WI38 (cell line): ENCODE measurements around the gene GP1BA.

Experiments
- H3K4me3 ChIP-seq: 2 replicates; pipeline ENCODE4 v1.5.1; 2011; ENCODE audit warnings: low read depth, mild to moderate bottlenecking, control low read depth, low read length
- TF ChIP-seq, protein P1 (sequence below): IDR thresholded peaks from 2 replicates; pipeline ENCODE4 v1.5.1; 2012; ENCODE audit warnings: low read depth, mild to moderate bottlenecking, control low read depth, low read length

GP1BA gene

DNA sequence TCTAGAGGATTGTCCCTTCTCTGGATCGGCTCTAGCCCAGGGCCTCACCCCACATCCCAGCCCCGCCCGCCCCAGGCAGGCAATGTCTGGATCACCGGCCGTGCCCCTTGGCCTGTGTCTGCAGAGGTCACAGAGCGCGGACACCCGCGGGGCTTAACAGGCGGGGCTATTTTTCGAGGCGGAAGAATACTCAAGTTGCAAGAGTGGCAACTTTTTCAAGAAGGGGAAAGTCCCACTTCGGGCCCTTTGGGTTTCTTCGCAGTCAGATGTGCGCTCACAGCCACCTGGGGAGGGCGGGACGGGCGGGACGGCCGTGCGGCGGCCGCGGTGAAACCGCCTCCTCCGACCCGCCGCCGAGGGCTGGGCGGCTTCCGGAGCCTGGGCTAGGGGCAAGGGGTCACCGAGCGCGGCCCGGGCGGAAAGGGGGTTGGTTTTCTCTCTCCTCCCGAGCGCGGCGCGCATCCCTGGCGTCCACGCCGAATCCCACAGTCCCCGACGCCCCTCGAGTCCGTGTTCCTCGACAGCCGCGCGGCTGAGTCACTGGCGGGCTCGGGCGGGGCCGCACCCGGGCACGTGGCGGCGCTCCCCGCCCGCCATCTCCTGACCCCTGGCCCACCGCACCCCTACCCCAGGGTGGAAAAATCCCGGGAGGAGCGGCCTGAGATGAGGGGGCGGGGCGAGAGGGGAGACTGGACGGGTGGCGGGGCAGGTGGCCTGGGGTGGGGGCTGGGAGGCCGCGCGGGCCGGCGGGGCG lies 17.4 kb downstream of the GP1BA start:
- peak overlapping the region; percentile 93 for H3K4me3 ChIP-seq
- TF ChIP-seq, protein P1, sequence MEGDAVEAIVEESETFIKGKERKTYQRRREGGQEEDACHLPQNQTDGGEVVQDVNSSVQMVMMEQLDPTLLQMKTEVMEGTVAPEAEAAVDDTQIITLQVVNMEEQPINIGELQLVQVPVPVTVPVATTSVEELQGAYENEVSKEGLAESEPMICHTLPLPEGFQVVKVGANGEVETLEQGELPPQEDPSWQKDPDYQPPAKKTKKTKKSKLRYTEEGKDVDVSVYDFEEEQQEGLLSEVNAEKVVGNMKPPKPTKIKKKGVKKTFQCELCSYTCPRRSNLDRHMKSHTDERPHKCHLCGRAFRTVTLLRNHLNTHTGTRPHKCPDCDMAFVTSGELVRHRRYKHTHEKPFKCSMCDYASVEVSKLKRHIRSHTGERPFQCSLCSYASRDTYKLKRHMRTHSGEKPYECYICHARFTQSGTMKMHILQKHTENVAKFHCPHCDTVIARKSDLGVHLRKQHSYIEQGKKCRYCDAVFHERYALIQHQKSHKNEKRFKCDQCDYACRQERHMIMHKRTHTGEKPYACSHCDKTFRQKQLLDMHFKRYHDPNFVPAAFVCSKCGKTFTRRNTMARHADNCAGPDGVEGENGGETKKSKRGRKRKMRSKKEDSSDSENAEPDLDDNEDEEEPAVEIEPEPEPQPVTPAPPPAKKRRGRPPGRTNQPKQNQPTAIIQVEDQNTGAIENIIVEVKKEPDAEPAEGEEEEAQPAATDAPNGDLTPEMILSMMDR: no peak

GRCh38 chr17:4950075-4950745 lies 18.1 kb downstream of the GP1BA start:
- TF ChIP-seq, protein P1: no peak
- peak overlapping the region; percentile 41 for H3K4me3 ChIP-seq

GRCh38 chr17:4950746-4951204 lies 18.7 kb downstream of the GP1BA start, which contains the start of gene ENO3:
Gene ENO3 (plus strand): TSS chr17:4951119. CDS start chr17:4951830, 711 bp downstream.
- H3K4me3 ChIP-seq: peak within 1 kb of the TSS; percentile 41
- TF ChIP-seq, protein P1: no peak

DNA sequence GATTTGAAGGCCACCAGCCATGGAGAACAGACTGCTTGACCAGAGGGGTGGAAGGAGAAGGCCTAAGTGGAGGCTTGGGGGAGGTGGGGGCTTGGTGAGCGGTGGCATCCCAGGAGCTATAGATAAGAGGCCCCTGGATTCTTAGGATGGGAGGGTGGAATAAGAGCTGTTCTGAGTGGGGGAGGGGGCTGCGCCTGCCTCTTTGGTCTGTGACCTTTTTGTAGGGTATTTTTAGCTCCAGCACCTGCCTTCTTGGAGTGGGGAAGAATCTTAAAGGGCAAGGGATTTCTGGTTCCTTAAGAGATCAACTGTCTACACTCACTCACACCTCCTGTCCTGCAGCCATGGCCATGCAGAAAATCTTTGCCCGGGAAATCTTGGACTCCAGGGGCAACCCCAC lies 19.4 kb downstream of the GP1BA start:
- H3K4me3 ChIP-seq: no peak overlapping the region
- TF ChIP-seq, protein P1: no peak

DNA sequence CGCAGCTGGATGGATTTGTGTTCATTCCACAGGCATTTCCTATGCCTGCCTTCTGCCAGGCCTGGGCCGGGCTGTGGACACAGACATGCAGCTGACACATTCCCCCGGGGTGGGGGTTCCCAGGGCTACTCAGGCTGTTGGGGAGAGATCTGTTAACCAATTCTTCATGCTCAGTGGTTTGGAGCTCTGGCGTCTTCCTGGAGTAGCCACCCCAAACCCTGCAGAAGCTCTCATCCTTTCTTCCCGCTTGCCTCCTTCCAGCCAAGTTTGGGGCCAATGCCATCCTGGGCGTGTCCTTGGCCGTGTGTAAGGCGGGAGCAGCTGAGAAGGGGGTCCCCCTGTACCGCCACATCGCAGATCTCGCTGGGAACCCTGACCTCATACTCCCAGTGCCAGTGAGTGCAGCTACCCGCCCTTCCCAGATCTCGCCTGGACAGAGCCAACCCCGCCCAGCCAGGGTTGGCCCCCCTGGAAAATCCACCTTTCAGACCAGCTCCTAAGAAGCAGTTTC lies 21.4 kb downstream of the GP1BA start:
- no peak overlapping the region for H3K4me3 ChIP-seq
- TF ChIP-seq, protein P1: no peak

- no peak overlapping the region for H3K4me3 ChIP-seq
- TF ChIP-seq, protein P1: no peak
Observed at GRCh38 chr17:4955091-4955490, 23.0 kb downstream of the GP1BA start.

DNA sequence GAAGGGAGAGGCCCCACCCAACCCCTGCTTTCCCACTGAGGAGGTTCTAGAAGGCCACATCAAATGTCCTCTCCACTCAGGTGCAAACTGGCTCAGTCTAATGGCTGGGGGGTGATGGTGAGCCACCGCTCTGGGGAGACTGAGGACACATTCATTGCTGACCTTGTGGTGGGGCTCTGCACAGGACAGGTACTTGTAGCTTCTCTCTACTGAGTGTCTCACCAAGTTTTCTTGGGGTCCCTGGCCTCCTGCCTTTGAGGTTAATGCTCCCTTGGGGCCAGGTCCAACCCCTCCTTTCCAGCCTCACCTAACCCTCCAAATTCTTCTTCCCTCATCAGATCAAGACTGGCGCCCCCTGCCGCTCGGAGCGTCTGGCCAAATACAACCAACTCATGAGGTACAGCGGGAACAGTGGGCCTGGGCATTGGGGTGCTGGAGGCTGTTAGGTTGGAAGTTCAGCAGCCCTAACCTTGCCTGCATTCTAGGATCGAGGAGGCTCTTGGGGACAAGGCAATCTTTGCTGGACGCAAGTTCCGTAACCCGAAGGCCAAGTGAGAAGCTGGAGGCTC lies 24.5 kb downstream of the GP1BA start:
- H3K4me3 ChIP-seq: no peak overlapping the region
- TF ChIP-seq, protein P1: 0 out of 2 replicates have a peak, but pooled peaks have one; percentile 11
